DND-41 (cell line): ENCODE measurements around the gene LYRM4.

Source experiments
- ATAC-seq: fragments of 200-7000 bp; cut with Tn5 transposase; 3 replicates; pipeline ENCODE4 v1.9.1; 2021; ENCODE audit warnings: low read depth; ENCODE audit not compliant: insufficient read depth
- DNase-seq: peaks from one replicate; pipeline ENCODE4 v3.0.0-alpha.2; 2020
- H2AFZ ChIP-seq: 2 replicates; pipeline ENCODE4 v1.6.0; 2012; ENCODE audit warnings: low read depth, low read length
- H3K27ac ChIP-seq: 2 replicates; pipeline ENCODE4 v1.5.1; 2012; ENCODE audit warnings: low read length, inconsistent platforms
- H3K27me3 ChIP-seq: fragments of 200-600 bp; sonication (generic); 2 replicates; pipeline ENCODE4 v1.6.0; 2012; ENCODE audit warnings: low read length, mild to moderate bottlenecking, inconsistent platforms; ENCODE audit not compliant: insufficient read depth, poor library complexity
- H3K36me3 ChIP-seq: 2 replicates; pipeline ENCODE4 v1.5.1; 2012; ENCODE audit warnings: low read length, inconsistent platforms; ENCODE audit not compliant: insufficient read depth
- H3K4me1 ChIP-seq: 2 replicates; pipeline ENCODE4 v1.5.1; 2012; ENCODE audit warnings: mild to moderate bottlenecking, low read length; ENCODE audit not compliant: insufficient read depth
- H3K4me2 ChIP-seq: 2 replicates; pipeline ENCODE4 v1.6.0; 2012; ENCODE audit warnings: mild to moderate bottlenecking, moderate library complexity, low read length, inconsistent platforms; ENCODE audit not compliant: insufficient read depth
- H3K4me3 ChIP-seq, 2 experiments: fragments of 200-600 bp in 1 of 2; shearing (Covaris generic) in 1 of 2; 2 replicates each; pipeline ENCODE4 v1.5.1; 2012 to 2016; ENCODE audit warnings: inconsistent platforms in 2 of 2, low read length in 2 of 2, mild to moderate bottlenecking in 2 of 2, low read depth in 1 of 2, moderate library complexity in 1 of 2
- H3K79me2 ChIP-seq: 2 replicates; pipeline ENCODE4 v1.6.0; 2012; ENCODE audit warnings: low read length, inconsistent platforms; ENCODE audit not compliant: insufficient read depth
- H3K9ac ChIP-seq: 2 replicates; pipeline ENCODE4 v1.6.0; 2012; ENCODE audit warnings: low read depth, mild to moderate bottlenecking, inconsistent platforms, low read length, moderate library complexity
- H3K9me3 ChIP-seq: 2 replicates; pipeline ENCODE4 v1.5.1; 2012; ENCODE audit warnings: low read length, moderate library complexity, mild to moderate bottlenecking, inconsistent platforms; ENCODE audit not compliant: insufficient read depth, severe bottlenecking
- H4K20me1 ChIP-seq: 2 replicates; pipeline ENCODE4 v1.6.0; 2012; ENCODE audit warnings: low read length; ENCODE audit not compliant: insufficient read depth
- CTCF ChIP-seq: IDR thresholded peaks from 2 replicates; pipeline ENCODE4 v1.5.1; 2012; ENCODE audit warnings: borderline replicate concordance, low read length, moderate library complexity, mild to moderate bottlenecking; ENCODE audit not compliant: poor library complexity, severe bottlenecking; ENCODE audit errors: extremely low read depth
- EZH2 ChIP-seq: IDR thresholded peaks from 3 replicates; pipeline ENCODE4 v1.6.1; 2012; ENCODE audit warnings: borderline replicate concordance, low read depth, mild to moderate bottlenecking, moderate library complexity, low read length, inconsistent platforms; ENCODE audit not compliant: severe bottlenecking

The LYRM4 gene

GRCh38 chr6:5084360-5084780 lies 176.4 kb downstream of the LYRM4 start:
- ATAC-seq = no peak
- TF ChIP-seq EZH2 (no peak), CTCF (no peak)
- Histone ChIP-seq H3K27me3 (no peaks in the 10 kb centered on the region), H3K4me2 (no peak overlapping the region), H3K4me3 (no peak overlapping the region), H3K4me1 (no peaks in the 10 kb centered on the region), H3K79me2 (no peaks in the 10 kb centered on the region), H3K36me3 (no peaks in the 10 kb centered on the region), H3K9ac (no peak overlapping the region), H2AFZ (no peak overlapping the region), H4K20me1 (no peaks in the 10 kb centered on the region), H3K27ac (no peak overlapping the region), H3K9me3 (peaks cover 8% of the 10 kb centered on the region)
- DNase-seq = no peak

GRCh38 chr6:5083813-5084359 lies 176.9 kb downstream of the LYRM4 start:
- Histone ChIP-seq H3K9ac (no peak overlapping the region), H3K4me2 (no peak overlapping the region), H3K4me1 (no peaks in the 10 kb centered on the region), H3K79me2 (no peaks in the 10 kb centered on the region), H3K27me3 (no peaks in the 10 kb centered on the region), H4K20me1 (no peaks in the 10 kb centered on the region), H3K4me3 (no peak overlapping the region), H3K9me3 (peaks cover 8% of the 10 kb centered on the region), H2AFZ (no peak overlapping the region), H3K36me3 (no peaks in the 10 kb centered on the region), H3K27ac (no peak overlapping the region)
- DNase-seq = no peak
- ATAC-seq = no peak
- TF ChIP-seq EZH2 (no peak), CTCF (no peak)

- Histone ChIP-seq H3K27me3 (no peaks in the 10 kb centered on the region), H3K27ac (no peak overlapping the region)
These were observed 177.5 kb downstream of the LYRM4 start for GRCh38 chr6:5083307-5083583.

More at GRCh38 chr6:5083307-5083583, 177.5 kb downstream of the LYRM4 start:
- Histone ChIP-seq H3K9ac (no peak overlapping the region), H4K20me1 (no peaks in the 10 kb centered on the region), H3K4me2 (no peak overlapping the region), H3K4me1 (no peaks in the 10 kb centered on the region), H3K4me3 (no peak overlapping the region), H3K9me3 (peaks cover 8% of the 10 kb centered on the region), H2AFZ (no peak overlapping the region), H3K36me3 (no peaks in the 10 kb centered on the region), H3K79me2 (no peaks in the 10 kb centered on the region)
- no peak for ATAC-seq
- TF ChIP-seq EZH2 = no peak
- no peak for TF ChIP-seq CTCF
- no peak for DNase-seq
